Stimulated activated CD8-positive, alpha-beta memory T cell treated with anti-CD3 and anti-CD28 coated beads, Interleukin-12 subunit alpha, Interleukin-12 subunit beta, amount 100 ng/mL, for 4 hours (primary cell): ENCODE measurements around the gene LGALS3.
"Not testable (repeated sequence)": the region's sequence is repeated elsewhere in the genome, so short reads cannot be mapped to it uniquely, and the experiment has no call there.

Source experiments
- DNase-seq: peaks from one replicate; pipeline ENCODE4 v3.0.0-alpha.2; 2020; ENCODE audit warnings: low read depth

LGALS3 gene

DNA sequence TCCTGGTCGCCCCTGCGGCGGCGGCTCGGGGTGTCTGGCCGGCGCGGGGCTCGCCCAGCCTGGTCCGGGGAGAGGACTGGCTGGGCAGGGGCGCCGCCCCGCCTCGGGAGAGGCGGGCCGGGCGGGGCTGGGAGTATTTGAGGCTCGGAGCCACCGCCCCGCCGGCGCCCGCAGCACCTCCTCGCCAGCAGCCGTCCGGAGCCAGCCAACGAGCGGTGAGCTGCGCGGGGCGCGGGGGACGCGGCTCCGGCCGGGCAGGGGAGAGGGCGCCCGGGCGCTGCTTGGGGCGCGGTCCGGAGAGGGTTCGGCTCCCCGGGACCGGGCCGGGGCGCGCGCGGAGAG, at the start of gene LGALS3:
Gene LGALS3 (plus strand): TSS at position 167 of the 342 bp plus-strand sequence. CDS start 8,122 bp downstream, outside the sequence.
- DNase-seq = peak; percentile 11

GRCh38 chr14:55079961-55080360, 49.1 kb upstream of the LGALS3 start:
- not testable (repeated sequence) for DNase-seq

GRCh38 chr14:55084401-55085059, 44.5 kb upstream of the LGALS3 start:
- no peak for DNase-seq

DNA sequence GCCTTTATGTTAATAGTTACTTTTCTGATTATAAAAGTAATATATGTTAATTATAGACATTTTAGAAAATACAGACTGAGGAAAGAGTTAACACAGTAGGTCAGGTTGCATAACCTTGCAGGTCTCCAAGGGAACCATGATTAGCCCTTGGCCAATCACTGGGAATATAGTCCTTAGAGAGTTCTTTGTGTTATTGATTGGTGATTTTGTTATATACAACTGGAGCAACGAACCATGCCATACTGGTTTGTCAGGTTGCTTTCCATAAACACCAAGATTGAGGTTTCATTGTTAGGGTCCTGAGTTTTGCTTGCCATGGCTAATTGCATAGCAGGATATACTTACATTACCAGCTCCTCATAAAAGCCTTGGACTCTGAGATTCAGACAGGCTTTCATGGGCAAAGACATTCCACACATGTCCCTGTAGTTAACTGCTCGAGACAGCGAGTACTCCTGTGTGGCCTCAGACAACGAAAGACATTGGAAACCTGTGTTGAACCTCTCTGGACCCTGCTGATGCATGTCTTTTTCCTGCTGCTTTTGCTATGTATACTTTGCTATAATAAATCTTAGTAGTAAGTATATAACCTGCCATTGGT, 43.9 kb upstream of the LGALS3 start:
- DNase-seq = no peak

GRCh38 chr14:55086938-55087337, 42.1 kb upstream of the LGALS3 start:
- DNase-seq = no peak

DNA sequence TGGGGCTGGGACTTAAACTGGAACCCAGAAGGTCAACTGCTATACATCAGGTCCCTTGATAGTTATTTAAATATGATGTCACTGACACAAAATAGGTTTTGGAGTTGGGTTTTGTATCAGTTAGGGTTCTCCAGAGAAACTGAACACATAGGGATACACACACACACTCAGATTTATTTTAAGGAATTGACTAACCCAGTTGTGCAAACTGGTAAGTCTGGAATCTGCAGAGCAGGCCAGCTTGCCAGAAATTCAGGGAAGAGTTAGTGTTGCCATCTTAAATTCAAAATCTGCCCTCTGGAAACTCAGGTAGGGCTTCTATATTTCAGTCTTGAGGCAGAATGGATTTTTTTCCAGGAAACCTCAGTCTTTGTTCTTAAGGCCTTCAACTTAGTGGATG, 40.7 kb upstream of the LGALS3 start:
- no peak for DNase-seq

DNA sequence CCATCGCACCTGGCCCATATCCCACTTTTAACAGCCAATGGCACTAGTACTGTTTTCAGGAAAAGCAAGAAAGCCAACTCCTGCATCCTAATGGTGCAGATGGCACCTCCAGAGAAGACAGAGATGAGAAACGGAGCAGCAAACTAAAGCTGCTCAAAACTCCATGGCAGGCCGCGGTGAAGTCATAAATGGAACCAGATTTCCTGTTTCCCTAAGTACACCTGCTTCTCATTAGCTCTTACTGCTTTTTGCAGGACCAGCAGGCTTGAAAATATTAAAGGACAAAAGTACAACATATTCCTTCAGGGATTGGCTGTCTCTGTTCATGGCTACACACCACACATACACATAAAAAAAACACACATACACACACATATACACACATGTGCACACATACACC, 36.7 kb upstream of the LGALS3 start:
- DNase-seq = no peak

GRCh38 chr14:55094292-55095157, 34.5 kb upstream of the LGALS3 start:
- no peak for DNase-seq

DNA sequence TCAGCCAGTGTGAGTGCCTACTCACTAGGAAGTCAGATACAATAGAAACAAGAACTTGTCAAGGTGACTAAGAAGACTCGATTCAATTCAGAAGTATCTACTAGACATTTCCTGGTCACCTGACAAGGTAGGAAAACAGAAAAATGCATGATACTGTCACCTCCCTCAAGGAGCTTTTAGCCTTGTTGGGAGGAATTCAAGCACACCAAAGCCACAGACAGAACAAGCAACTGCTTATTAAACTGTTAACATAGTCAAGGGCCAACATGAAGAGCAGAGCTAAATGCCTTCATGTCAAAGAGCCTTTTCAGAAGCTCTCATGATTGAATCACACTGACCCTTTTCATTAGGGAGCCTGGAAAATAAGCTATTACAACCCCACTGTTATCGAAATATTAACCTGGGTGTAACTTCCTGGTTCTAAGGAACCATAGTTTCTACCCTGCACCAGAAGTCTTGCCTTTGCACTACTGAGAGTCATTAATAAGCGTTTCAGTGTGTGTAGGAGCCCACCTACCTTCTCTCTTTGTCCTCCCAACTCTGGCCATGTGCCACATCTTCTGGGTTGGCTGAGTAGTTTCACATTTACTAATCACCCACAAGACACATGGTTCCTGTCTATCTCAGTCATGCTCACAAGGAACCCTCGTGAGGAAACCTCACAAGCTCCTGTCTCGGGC, 31.0 kb upstream of the LGALS3 start:
- peak; percentile 21 for DNase-seq

GRCh38 chr14:55098561-55098898, 30.5 kb upstream of the LGALS3 start:
- DNase-seq = no peak

DNA sequence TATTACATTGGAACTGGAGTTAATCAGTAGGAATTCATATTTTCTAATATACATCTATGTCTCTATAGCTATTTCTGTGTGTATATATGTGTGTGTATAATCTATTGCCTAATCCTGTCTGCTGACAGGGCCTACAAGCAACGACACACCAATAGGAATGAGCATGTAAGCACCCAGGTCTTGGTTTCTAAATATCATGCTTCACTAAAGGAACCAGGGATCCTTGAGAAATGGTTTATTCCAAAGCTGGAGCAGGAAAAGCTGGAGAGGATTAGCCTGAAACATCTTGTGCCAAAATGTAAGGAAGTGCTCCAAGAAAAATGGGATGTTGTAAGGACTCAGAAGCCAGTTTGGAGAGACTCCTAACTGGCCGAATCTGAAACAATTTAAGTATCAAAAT, 29.3 kb upstream of the LGALS3 start:
- no peak for DNase-seq

DNA sequence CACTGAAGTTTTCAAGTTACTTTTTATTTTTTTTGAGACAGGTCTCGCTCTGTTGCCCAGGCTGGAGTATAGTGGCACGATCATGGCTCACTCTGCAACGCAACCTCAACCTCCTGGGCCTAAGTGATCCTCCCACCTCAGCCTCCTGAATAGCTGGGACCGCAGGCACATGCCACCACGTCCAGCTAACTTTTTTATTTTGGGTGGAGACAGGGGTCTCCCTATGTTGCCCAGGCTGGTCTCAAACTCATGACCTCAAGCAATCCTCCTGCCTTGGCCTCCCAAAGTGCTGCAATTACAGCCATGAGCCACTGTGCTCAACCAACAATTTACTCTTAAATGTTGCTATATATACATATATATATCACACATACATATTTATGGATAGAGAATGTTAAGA, 27.4 kb upstream of the LGALS3 start:
- DNase-seq = no peak

DNA sequence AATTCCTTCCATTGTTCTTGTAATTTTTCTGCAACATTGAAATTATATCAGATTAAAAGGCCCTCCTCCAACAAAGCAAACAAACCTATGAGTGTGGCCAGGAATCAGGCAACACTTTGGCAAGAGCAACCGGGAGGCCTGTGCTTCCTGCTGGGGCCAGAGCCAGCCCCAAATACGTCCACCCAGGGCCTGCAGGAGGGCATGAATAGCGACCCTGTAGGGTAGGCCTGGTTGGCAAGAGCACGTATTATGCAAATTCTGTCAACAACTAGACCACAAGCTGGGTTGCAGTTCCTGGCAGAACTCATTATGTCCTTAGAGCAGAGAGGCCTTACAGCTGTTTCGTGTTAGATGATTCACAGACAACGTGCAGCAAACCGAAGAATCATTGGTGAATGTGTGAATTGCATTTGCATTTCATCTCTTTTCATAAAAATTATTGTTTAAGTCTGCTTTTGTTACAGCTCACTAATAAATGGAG, 26.9 kb upstream of the LGALS3 start:
- DNase-seq = peak; percentile 5

DNA sequence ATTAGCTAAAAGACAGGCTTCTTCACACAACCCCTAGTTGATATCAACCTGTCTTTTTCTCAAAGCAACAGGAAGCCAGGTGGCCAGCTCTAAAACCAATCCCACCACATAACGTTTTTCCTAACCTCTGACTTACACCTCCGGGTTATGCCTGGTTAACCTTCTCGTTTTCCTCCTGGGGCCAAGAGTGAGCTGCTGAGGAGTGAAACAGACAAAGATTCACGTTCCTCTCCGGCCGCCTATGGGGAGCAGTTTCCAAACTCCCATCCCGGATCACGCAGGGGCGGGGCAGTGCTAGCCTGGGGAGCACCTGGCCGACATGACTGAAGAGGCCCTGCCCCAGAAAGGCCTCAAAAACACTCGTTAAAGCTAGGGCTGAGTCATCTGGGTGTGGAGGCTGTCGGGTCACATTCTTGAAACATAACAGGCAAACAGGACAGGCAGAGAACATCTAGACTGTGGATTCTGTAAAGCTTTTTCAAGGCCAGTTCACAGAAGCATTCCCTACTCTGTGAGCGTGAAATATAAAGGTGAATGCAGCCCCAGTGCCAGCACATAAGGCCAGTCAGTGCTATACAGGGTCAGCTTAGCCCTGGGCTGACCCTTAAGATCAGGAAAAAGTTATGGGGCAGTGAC, 25.9 kb upstream of the LGALS3 start:
- DNase-seq = peak; percentile 19

DNA sequence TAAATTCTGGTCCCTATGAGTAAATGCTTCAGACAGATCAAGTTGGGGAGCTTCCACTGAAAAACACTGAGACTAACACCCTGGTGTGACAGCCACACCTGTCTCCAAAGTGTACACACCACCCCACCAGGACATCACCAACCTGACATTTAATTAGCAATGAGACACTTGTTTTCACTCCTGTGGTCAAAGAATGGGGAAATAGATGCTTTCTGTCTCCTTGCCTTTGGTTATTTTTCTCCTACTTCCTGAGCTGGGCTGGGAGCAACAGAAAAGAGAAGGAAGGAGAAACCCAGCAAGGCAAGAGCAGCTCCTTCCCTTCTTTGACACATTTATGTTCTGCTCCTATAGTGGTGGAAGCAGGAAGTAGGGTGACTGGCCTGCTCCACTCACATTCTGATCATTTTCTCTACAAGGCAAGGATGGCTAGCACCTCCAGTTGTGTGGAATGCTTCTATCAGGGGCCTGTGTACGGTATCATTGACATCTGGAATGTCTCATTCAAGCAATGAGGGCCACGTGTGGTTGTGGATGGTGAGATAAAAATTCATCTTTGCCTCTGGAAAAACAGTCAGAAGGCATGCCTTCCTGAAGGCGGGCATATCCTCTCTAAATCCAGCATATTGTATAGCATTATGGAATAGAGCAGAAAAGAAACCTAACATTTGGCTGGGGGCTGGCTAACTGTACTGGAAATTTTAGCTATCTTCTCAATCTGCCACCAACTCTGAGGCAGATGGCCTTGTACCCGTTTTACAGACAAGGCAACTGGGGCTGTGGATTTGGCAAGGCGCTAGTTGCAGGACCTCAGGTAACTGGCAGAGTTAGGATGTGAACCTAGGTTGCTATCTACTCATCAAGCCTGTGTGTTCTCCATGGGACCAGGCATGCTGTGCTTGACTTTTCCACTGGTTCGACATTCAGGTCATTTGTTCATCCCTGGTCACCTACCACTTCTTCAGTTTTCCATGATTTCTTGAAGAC, 24.8 kb upstream of the LGALS3 start:
- DNase-seq = no peak

- no peak for DNase-seq
These were observed 23.1 kb upstream of the LGALS3 start for GRCh38 chr14:55105991-55106390.

- peak; percentile 7 for DNase-seq
These were observed 21.1 kb upstream of the LGALS3 start for GRCh38 chr14:55107766-55108554.

- DNase-seq = no peak
These were observed 19.2 kb upstream of the LGALS3 start for GRCh38 chr14:55109836-55110235.

GRCh38 chr14:55111122-55111708, 17.8 kb upstream of the LGALS3 start:
- DNase-seq = no peak

- no peak for DNase-seq
These were observed 14.3 kb upstream of the LGALS3 start for GRCh38 chr14:55114720-55115119.
